GM21423 (cell line): Measurements from ENCODE around the gene FAIM2.
"Not testable (repeated sequence)": the region's sequence is repeated elsewhere in the genome, so short reads cannot be mapped to it uniquely, and the experiment has no call there.

Experiments used
- ATAC-seq: cut with Tn5 transposase; IDR thresholded peaks from one replicate; pipeline ENCODE4 v1.9.1; 2021; ENCODE audit warnings: mild to moderate bottlenecking, moderate library complexity; ENCODE audit not compliant: unreplicated experiment

The FAIM2 gene

DNA sequence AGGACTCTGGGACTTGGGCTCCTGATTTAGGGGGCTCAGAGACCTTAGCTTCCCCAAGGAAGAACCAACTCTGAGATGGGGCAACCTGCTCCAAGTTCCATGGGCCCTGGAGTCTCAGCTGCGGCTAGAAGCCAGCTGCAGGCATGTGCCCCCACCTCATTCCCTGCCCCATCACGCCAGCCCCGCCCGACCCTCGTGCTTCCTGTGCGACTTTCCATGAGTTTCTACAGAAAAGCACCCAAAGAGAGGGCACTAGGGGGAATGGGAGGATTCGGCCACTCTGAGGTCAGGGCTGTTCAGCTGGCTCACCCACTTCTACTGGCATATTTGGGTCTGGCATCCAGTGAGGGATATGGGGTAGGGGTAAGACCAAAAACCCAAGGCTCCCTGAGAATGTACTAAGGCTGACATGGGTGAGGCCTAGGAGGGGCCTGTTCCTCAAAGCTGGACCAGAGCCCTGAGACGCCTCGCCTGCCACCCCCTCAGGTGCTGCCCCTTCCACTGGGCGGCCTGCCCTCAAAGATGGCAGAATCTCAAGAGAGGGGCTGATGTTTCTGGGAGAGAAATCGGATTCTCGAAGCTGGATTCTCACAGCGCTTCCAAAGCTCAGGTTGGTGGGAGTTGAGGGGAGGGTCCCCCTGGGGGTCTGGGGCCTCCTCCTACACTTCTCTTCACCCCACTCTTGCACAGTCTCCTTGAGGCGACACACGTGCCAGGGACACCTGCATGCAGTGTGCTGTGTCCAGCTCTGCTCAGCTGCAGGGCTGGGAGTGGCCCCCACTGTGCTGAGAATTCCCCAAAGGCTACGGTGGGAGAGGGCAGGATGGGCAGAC is 22.1 kb downstream of the FAIM2 start:
- ATAC-seq, result no peak

DNA sequence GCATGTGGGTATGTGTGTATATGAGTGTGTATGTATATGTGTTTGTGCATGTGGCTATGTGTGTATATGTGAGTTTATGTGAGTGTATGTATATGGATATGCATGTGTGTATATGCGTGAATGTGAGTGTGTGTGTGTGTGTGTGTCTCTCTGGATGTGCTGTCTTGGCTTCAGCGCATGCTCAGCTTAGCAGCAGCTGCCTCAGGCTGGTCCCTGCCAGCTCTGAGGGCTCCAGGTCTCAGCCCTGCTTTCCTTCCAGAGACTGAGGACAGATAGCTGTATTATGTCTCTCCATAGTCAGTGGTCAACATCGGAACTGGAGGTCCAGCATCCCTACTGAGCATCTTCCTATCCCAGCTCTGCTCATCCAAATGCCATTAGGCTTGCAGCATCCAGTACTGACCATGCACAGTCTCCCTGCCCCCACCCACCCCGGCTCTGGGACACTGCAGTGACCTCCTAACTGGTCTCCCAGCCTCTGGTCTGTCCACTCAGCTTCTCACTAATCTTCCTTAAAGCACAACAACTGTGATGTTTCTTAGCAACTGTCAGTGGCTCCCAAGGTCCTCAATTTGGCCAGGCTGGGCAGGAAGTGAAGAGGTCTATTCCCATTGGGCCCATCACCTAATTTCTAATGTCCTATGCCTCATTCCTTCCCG is 22.8 kb downstream of the FAIM2 start:
- no peak for ATAC-seq

GRCh38 chr12:49879065-49879464 is 24.6 kb downstream of the FAIM2 start:
- ATAC-seq, result not testable (repeated sequence)

DNA sequence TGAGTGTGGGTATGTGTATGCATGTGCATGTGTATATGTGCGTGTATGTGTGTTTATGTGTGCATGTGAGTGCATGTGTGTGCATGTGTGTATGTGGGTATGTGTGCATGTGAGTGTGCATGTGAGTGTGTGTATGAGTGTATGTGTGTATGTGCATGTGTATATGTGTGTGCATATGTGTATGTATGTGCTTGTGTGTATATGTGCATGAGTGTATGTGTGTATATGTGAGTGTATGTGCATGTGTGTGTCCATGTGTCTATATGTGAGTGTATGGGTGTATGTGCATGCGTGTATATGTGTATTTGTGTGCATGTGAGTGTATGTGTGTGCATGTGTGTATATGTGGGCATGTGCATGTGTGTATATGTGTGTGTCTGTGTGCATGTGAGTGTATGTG is 25.7 kb downstream of the FAIM2 start:
- ATAC-seq, result no peak

- ATAC-seq, result no peak
These were observed 26.6 kb downstream of the FAIM2 start for GRCh38 chr12:49877066-49877465.

GRCh38 chr12:49876070-49876469 is 27.6 kb downstream of the FAIM2 start:
- ATAC-seq, result no peak

DNA sequence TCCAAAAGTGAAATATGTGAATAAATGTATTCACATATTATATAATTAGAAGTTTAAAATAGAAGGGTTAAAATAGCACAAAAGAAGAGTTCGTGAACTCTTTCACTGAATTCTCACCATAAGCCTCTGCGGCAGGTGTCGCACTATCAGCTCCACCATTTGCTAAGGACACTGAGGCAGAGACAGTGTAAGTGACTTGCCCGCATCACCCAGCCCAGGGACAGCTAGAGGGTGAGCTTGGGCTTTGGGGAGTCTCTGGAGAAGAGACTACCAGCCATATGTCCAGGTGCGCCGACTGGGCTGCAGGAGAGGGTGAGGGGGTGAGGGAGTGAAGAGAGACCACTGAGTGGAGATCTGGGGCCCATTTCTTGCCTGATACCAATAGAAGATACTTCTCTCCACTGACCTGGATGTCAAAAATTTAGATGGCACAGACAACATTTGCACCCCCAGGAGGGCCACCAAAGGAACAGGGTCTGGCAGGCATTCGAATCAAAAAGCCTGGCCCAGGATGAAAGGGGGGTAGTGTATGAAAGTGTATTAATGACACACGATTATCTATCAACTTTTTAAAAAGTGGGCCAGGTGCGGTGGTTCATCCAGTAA is 28.5 kb downstream of the FAIM2 start:
- ATAC-seq, result no peak

DNA sequence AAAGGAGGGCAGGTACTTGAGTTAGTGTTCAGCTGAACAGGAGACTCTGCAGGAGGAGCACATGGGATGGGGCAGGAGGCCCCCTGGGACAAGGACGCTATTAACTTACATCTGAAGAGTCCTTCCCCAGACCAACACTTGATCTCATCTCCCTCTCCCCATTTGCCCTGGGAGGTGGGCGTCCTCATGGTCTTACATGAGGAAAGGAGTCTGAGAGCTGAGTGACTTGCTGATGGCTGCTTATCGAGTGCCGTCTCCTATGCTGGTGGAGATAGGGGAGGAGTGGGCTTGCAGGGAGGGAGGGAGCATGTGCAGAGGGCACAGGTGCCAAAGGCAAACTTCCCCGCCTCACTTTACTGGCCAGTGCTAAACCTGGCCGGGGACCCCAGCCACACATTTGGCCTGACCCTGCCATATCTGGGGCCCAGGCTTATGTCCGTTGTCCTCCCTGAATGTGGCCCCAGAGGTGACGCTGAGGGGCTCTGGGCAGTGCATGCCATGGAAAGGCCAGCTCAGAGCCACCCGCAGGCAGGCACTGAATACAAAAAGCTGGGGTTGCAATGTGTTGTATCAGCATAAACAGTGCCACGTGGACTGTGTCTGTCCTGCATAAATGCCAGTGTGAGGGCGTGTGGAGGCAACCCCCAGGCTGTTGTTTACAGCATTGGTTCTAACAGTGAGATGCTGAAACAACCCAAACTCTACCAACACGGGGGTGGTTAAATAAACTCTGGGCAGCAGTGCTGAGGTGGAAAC is 29.4 kb downstream of the FAIM2 start:
- ATAC-seq, result no peak

DNA sequence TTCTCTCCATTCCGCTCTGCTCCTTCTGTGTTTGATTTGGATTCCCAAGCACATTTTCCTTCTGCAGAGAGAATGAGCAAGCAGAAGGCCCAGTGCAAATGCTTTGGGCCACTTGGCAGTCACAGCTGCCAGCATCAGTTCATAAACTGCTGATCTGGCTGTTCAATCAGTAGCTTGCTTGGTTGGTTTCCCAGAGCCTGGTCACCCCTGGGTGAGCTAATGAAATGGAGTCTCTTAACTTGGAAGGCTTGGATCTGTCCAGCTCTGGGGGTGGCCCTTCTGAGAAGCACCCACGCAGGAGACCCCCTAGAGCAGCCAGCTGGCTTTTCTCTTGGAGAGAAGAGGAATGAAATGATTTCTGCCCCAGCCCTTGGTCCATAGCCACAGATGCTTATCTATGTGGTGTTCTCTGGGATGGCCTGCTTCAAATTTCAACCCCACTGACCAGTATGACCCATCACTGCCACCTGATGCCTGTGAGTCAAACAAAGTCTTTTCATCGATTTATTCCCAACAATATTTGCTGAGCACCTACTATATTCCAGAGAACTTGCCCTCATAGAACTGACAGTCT is 30.3 kb downstream of the FAIM2 start:
- ATAC-seq, result no peak

DNA sequence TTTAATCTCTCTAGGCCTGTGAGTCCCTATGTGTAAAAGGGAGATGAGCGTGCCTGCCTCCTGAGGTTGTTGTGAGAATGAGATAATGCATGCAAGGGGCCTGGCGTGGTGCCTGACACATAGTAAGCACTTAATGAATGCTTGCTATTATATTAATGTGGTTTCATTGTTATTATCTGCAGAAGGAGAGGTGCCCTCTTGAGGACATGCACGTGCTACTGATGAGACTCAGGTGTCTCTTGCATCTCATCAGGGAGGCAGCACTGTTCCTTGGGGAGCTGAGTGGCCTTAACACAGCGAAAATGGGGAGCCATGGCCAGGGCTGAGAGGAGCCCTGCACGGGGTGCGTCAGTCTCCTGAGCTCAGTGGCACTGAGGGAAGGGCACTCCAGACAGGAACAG is 30.9 kb downstream of the FAIM2 start:
- no peak for ATAC-seq

GRCh38 chr12:49872381-49872780 is 31.3 kb downstream of the FAIM2 start:
- ATAC-seq, result no peak

DNA sequence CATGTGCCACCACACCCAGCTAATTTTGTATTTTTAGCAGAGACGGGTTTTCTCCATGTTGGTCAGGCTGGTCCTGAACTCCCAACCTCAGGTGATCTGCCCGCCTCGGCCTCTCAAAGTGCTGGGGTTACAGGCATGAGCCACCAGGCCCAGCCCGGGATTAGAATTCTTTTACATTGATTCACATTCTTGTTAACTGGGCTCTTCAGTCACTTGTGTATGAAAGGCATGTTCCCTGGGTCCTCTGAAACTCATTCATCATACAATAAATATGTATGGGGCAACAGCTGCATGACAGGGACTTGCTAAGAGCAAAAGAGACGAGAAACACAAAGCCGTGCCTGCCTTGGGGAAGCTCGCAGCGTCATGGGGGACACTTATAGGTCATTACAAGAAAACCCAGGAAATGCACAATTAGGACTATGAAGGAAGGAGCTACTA is 31.9 kb downstream of the FAIM2 start:
- not testable (repeated sequence) for ATAC-seq

DNA sequence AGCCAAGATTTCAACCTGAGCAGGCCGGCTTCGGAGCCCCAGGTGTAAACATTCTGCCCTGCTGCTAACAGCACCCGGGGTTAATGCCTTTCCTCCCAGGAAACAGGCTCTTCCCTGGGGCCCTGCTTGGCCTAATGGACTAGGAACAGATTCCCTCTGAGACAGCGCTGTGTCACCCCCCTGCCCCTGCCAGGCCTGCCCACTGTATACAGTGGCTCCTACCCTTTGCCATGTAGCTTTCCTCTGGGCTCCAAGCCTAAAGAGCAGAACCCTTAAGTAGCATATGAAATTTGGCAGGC is 32.5 kb downstream of the FAIM2 start:
- no peak for ATAC-seq

GRCh38 chr12:49870501-49871262 is 33.0 kb downstream of the FAIM2 start:
- ATAC-seq, result no peak

GRCh38 chr12:49869816-49870500 is 33.7 kb downstream of the FAIM2 start:
- ATAC-seq, result no peak

- ATAC-seq, result no peak
These were observed 34.5 kb downstream of the FAIM2 start for GRCh38 chr12:49868952-49869815.

GRCh38 chr12:49868449-49868848 is 35.3 kb downstream of the FAIM2 start:
- no peak for ATAC-seq

- no peak for ATAC-seq
These were observed 35.9 kb downstream of the FAIM2 start for GRCh38 chr12:49867570-49868341.
